HFF-Myc (cell line): Measurements from ENCODE around the gene TRABD2B.

ENCODE experiments used
- DNase-seq: peaks from one replicate; pipeline ENCODE4 v3.0.0-alpha.2; 2011; ENCODE audit warnings: low read depth; ENCODE audit errors: extremely low read depth
- H3K4me3 ChIP-seq: replicated peaks from 2 replicates; pipeline ENCODE4 v1.5.1; 2011; ENCODE audit warnings: low read depth, mild to moderate bottlenecking, control low read depth, low read length
- TF ChIP-seq, protein P1 (sequence below): IDR thresholded peaks from 2 replicates; pipeline ENCODE4 v1.5.1; 2012; ENCODE audit warnings: mild to moderate bottlenecking, low read depth, low read length, control low read depth; ENCODE audit errors: missing control alignments

Gene TRABD2B

DNA sequence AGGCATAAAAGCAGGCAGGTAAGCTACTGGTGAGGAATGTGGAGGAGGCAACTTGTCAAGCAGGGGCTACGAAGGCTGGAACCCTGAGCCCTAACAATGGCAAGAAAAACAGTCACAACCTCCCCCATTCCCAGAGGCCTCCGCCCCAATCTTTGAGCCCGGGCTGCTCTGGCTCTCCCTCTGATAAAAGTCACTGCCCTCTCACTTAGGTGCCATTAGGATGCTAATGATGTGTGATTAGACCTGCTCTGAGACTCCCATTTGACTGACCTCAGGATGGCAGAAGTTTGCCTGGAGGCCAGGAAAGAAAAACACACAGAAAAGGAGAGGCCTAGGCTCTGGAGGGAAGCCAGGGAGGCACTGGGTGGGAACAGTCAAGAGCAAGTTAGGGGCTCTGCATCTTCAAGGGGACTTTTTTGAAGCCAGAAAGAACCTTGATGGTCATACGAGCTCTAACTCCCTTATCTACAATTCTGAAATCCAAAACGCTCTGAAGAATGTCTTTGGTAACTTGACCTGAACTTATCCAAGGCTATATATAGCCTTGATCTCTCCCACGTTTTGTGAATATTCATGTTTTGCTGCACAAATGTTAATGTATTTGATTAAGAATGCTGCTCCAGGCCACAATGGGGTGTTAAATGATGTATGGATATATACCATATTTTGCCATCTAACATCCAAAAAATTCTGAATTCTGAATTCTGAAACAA is 98.9 kb downstream of the TRABD2B start:
- no peak overlapping the region for H3K4me3 ChIP-seq
- no peak for DNase-seq
- TF ChIP-seq, protein P1, sequence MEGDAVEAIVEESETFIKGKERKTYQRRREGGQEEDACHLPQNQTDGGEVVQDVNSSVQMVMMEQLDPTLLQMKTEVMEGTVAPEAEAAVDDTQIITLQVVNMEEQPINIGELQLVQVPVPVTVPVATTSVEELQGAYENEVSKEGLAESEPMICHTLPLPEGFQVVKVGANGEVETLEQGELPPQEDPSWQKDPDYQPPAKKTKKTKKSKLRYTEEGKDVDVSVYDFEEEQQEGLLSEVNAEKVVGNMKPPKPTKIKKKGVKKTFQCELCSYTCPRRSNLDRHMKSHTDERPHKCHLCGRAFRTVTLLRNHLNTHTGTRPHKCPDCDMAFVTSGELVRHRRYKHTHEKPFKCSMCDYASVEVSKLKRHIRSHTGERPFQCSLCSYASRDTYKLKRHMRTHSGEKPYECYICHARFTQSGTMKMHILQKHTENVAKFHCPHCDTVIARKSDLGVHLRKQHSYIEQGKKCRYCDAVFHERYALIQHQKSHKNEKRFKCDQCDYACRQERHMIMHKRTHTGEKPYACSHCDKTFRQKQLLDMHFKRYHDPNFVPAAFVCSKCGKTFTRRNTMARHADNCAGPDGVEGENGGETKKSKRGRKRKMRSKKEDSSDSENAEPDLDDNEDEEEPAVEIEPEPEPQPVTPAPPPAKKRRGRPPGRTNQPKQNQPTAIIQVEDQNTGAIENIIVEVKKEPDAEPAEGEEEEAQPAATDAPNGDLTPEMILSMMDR: no peak

- no peak overlapping the region for H3K4me3 ChIP-seq
- DNase-seq: no peak
- TF ChIP-seq, protein P1: no peak
Measured at GRCh38 chr1:47895279-47896125, 101.7 kb downstream of the TRABD2B start.

GRCh38 chr1:47894410-47895278 is 102.5 kb downstream of the TRABD2B start:
- no peak for DNase-seq
- TF ChIP-seq, protein P1: no peak

GRCh38 chr1:47893412-47893811 is 103.8 kb downstream of the TRABD2B start:
- TF ChIP-seq, protein P1: no peak
- no peak overlapping the region for H3K4me3 ChIP-seq
- DNase-seq: no peak

More at GRCh38 chr1:47894410-47895278, 102.5 kb downstream of the TRABD2B start:
- H3K4me3 ChIP-seq: no peak overlapping the region

DNA sequence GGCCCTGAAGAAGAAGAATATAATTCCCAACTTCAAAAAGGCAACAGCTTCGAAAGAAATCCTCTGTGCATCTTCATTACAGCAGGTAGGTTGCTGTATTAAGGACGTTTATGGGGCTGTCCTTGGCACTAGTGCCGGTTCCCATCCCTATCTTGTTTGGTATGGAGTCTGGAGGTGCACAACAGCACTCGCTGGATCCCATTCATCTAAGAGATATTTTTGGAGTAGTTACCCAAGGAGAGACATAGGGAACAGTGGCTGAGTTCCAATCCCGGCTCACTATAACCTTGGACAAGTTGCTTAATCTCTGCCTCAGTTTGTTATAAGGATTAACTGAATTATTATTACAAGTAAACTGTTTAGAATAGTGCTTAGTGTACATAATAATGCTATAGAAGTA is 106.4 kb downstream of the TRABD2B start:
- no peak overlapping the region for H3K4me3 ChIP-seq
- DNase-seq: no peak
- TF ChIP-seq, protein P1: no peak

DNA sequence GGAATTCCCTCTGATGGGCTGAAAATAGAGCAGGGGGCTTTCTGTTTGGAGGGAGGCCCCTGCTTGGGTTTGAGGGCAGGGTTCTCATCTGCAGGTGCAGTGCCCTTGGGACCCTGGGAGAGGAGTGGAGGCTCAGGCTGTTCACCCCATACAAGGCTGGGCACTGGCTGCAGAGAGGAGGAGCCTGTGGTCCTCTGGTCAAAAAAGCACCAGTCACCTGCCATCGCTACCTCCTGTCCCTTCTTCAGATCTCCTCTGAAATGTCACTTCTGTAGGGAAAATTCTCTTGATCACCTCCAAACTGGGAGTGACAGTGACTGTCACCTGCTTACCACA is 108.9 kb downstream of the TRABD2B start:
- no peak for DNase-seq
- H3K4me3 ChIP-seq: no peak overlapping the region
- TF ChIP-seq, protein P1: no peak
